HFFc6 (cell line): Measurements from ENCODE around the gene GALNT2. TPM values are rescaled to one million over a fixed set of nuclear protein-coding genes. Genes with fewer than 3 reads are reported as not detected.
A peak's percentile ranks its signal among the peaks of the same experiment; 100 is the strongest.

ENCODE experiments used
- DNase-seq: peaks from one replicate; pipeline ENCODE4 v3.0.0-alpha.2; 2018
- H3K27ac Mint-ChIP-seq: 2 replicates; pipeline ENCODE4 v1.8.0; 2020; ENCODE audit warnings: mild to moderate bottlenecking, mixed read lengths
- H3K27me3 Mint-ChIP-seq: 2 replicates; pipeline ENCODE4 v1.8.0; 2021; ENCODE audit warnings: mild to moderate bottlenecking, moderate library complexity, mixed read lengths; ENCODE audit not compliant: insufficient read depth
- H3K36me3 Mint-ChIP-seq: 2 replicates; pipeline ENCODE4 v1.8.0; 2021; ENCODE audit warnings: low read depth, mixed read lengths
- H3K4me1 Mint-ChIP-seq: 2 replicates; pipeline ENCODE4 v1.8.0; 2020; ENCODE audit warnings: low read depth, mixed read lengths
- H3K4me3 Mint-ChIP-seq: 2 replicates; pipeline ENCODE4 v1.8.0; 2020; ENCODE audit warnings: mild to moderate bottlenecking, moderate library complexity, mixed read lengths
- H3K9me3 Mint-ChIP-seq: 2 replicates; pipeline ENCODE4 v1.8.0; 2020; ENCODE audit warnings: mild to moderate bottlenecking, mixed read lengths
- CTCF ChIP-seq: fragments of 200-600 bp; sonication (generic); IDR thresholded peaks from 2 replicates; pipeline ENCODE4 v1.5.0; 2021; ENCODE audit warnings: antibody characterized with exemption, mild to moderate bottlenecking
- total RNA-seq, 6 experiments: library from RNA; stranded (reverse); fragmentation: NEBNext Ultra II Directional; extraction: Animal tissue kit (Norgen Biotek cat#: 25700); gene quantifications; 2 replicates in 1 of 6; 3 replicates in 5 of 6; pipeline ENCODE4 v1.2.3, GENCODE V29; 2021

Gene GALNT2
- total RNA-seq, 6 experiments from 2014 or later, result 174 to 194 (median 181) TPM

GRCh38 chr1:230165536-230165935, 98.5 kb downstream of the GALNT2 start:
- no peak for TF ChIP-seq CTCF
- H3K4me1 Mint-ChIP-seq, result peaks cover 46% of the 10 kb centered on the region
- H3K27ac Mint-ChIP-seq, result no peak overlapping the region
- DNase-seq, result no peak
- H3K27me3 Mint-ChIP-seq, result no peaks in the 10 kb centered on the region
- peaks cover 18% of the 10 kb centered on the region; the same call in 1 of the 2 replicates for H3K36me3 Mint-ChIP-seq
- peaks cover 4% of the 10 kb centered on the region; the same call in 1 of the 2 replicates for H3K9me3 Mint-ChIP-seq
- no peak overlapping the region for H3K4me3 Mint-ChIP-seq

GRCh38 chr1:230166366-230167132, 99.5 kb downstream of the GALNT2 start:
- no peak for TF ChIP-seq CTCF
- H3K9me3 Mint-ChIP-seq, result peaks cover 4% of the 10 kb centered on the region; the same call in 1 of the 2 replicates
- H3K27ac Mint-ChIP-seq, result no peak overlapping the region
- no peak for DNase-seq
- peaks cover 18% of the 10 kb centered on the region; the same call in 1 of the 2 replicates for H3K36me3 Mint-ChIP-seq
- no peaks in the 10 kb centered on the region for H3K27me3 Mint-ChIP-seq
- H3K4me3 Mint-ChIP-seq, result no peak overlapping the region
- H3K4me1 Mint-ChIP-seq, result peaks cover 49% of the 10 kb centered on the region

GRCh38 chr1:230167419-230167852, 100.4 kb downstream of the GALNT2 start:
- Mint-ChIP-seq H3K27me3 (no peaks in the 10 kb centered on the region; the same call in 1 of the 2 replicates), H3K36me3 (peaks cover 18% of the 10 kb centered on the region; the same call in 1 of the 2 replicates), H3K27ac (no peak overlapping the region), H3K9me3 (peaks cover 4% of the 10 kb centered on the region; the same call in 1 of the 2 replicates), H3K4me3 (no peak overlapping the region), H3K4me1 (peaks cover 49% of the 10 kb centered on the region)
- DNase-seq, result peak; percentile 39
- TF ChIP-seq CTCF, result peak; percentile 83

GRCh38 chr1:230169454-230170152, 102.6 kb downstream of the GALNT2 start:
- TF ChIP-seq CTCF, result no peak
- no peak for DNase-seq
- Mint-ChIP-seq H3K4me3 (no peak overlapping the region), H3K27ac (no peak overlapping the region), H3K36me3 (peaks cover 14% of the 10 kb centered on the region; the same call in 1 of the 2 replicates), H3K4me1 (peaks cover 36% of the 10 kb centered on the region), H3K27me3 (no peaks in the 10 kb centered on the region; the same call in 1 of the 2 replicates), H3K9me3 (peaks cover 4% of the 10 kb centered on the region; the same call in 1 of the 2 replicates)

GRCh38 chr1:230170153-230170547, 103.1 kb downstream of the GALNT2 start:
- Mint-ChIP-seq H3K4me3 (no peak overlapping the region), H3K9me3 (peaks cover 4% of the 10 kb centered on the region; the same call in 1 of the 2 replicates), H3K36me3 (peaks cover 14% of the 10 kb centered on the region; the same call in 1 of the 2 replicates), H3K27me3 (no peaks in the 10 kb centered on the region; the same call in 1 of the 2 replicates), H3K4me1 (peaks cover 36% of the 10 kb centered on the region), H3K27ac (no peak overlapping the region)
- DNase-seq, result no peak
- no peak for TF ChIP-seq CTCF
